CD14-positive monocyte (primary cell): ENCODE results near the gene WNT6. TPM values are rescaled to one million over a fixed set of nuclear protein-coding genes. Genes with fewer than 3 reads are reported as not detected.

Experiments used
- DNase-seq, 3 donors: peaks; one replicate each; pipeline ENCODE4 v3.0.0-alpha.2; 2011 to 2022
- H2AFZ ChIP-seq: 2 replicates; pipeline ENCODE4 v1.6.0; 2012; ENCODE audit warnings: mild to moderate bottlenecking, low read depth, low read length, inconsistent platforms; ENCODE audit not compliant: insufficient read depth, poor library complexity, severe bottlenecking
- H3K27ac ChIP-seq, 2 donors: 1 replicate in 1 of 2; 2 replicates in 1 of 2; pipeline ENCODE4 v1.5.1; 2012 to 2013; ENCODE audit warnings: low read length in 2 of 2, control low read depth in 1 of 2, inconsistent platforms in 1 of 2, low read depth in 1 of 2, mild to moderate bottlenecking in 1 of 2
- H3K27me3 ChIP-seq, 2 donors: one replicate each; pipeline versions ENCODE4 v1.6.0 to v1.6.1; 2011 to 2013; ENCODE audit warnings: low read length in 2 of 2; ENCODE audit not compliant: control insufficient read depth in 2 of 2, insufficient read depth in 2 of 2
- H3K36me3 ChIP-seq, 2 donors: replicated peaks in 1 of 2; 1 replicate in 1 of 2; 2 replicates in 1 of 2; pipeline versions ENCODE4 v1.5.1 to v1.6.1; 2012 to 2013; ENCODE audit warnings: low read length in 2 of 2, control low read depth in 1 of 2, inconsistent platforms in 1 of 2, mild to moderate bottlenecking in 1 of 2; ENCODE audit not compliant: insufficient read depth in 2 of 2, control insufficient read depth in 1 of 2
- H3K4me1 ChIP-seq, 2 donors: 1 replicate in 1 of 2; 2 replicates in 1 of 2; pipeline versions ENCODE4 v1.5.1 to v1.6.1; 2012 to 2013; ENCODE audit warnings: low read length in 2 of 2, control low read depth in 1 of 2, inconsistent platforms in 1 of 2, mild to moderate bottlenecking in 1 of 2, moderate library complexity in 1 of 2; ENCODE audit not compliant: insufficient read depth in 2 of 2, control insufficient read depth in 1 of 2
- H3K4me2 ChIP-seq: replicated peaks from 2 replicates; pipeline ENCODE3; 2012; ENCODE audit warnings: low read length, moderate library complexity, mild to moderate bottlenecking; ENCODE audit not compliant: poor library complexity, severe bottlenecking; ENCODE audit errors: extremely low read depth
- H3K4me3 ChIP-seq, 3 experiments: fragments of 200-600 bp in 1 of 3; sonication (generic) in 1 of 3; replicated peaks in 1 of 3; 1 replicate in 2 of 3; 2 replicates in 1 of 3; pipeline ENCODE4 v1.5.1; 2011 to 2013; ENCODE audit warnings: low read length in 3 of 3, mild to moderate bottlenecking in 3 of 3, control low read depth in 2 of 3, low read depth in 2 of 3, inconsistent platforms in 1 of 3, moderate library complexity in 1 of 3
- H3K79me2 ChIP-seq: 2 replicates; pipeline ENCODE4 v1.6.0; 2012; ENCODE audit warnings: mild to moderate bottlenecking, control low read depth, inconsistent platforms, low read length, moderate library complexity; ENCODE audit not compliant: insufficient read depth
- H3K9ac ChIP-seq: 2 replicates; pipeline ENCODE4 v1.6.0; 2017; ENCODE audit warnings: low read length, mild to moderate bottlenecking; ENCODE audit not compliant: insufficient read depth, poor library complexity, severe bottlenecking
- H3K9me3 ChIP-seq, 2 donors: replicated peaks in 1 of 2; 1 replicate in 1 of 2; 2 replicates in 1 of 2; pipeline versions ENCODE4 v1.5.1 to v1.6.1; 2012 to 2013; ENCODE audit warnings: low read length in 2 of 2, control low read depth in 1 of 2; ENCODE audit not compliant: control insufficient read depth in 1 of 2, insufficient read depth in 1 of 2
- H4K20me1 ChIP-seq: 2 replicates; pipeline ENCODE4 v1.6.0; 2012; ENCODE audit warnings: mild to moderate bottlenecking, low read length, control low read depth, moderate library complexity; ENCODE audit not compliant: insufficient read depth
- H3K27ac Mint-ChIP-seq, 7 donors: one replicate each; pipeline ENCODE4 v1.8.0; 2020; ENCODE audit warnings: mild to moderate bottlenecking in 7 of 7, mixed read lengths in 7 of 7, moderate library complexity in 6 of 7, inconsistent platforms in 2 of 7
- H3K27me3 Mint-ChIP-seq, 3 donors: one replicate each; pipeline ENCODE4 v1.8.0; 2021 to 2022; ENCODE audit warnings: low read depth in 3 of 3, mild to moderate bottlenecking in 3 of 3, mixed read lengths in 3 of 3, moderate library complexity in 3 of 3, inconsistent platforms in 1 of 3
- H3K36me3 Mint-ChIP-seq, 2 donors: one replicate each; pipeline ENCODE4 v1.8.0; 2020; ENCODE audit warnings: mixed read lengths in 2 of 2, inconsistent platforms in 1 of 2, mild to moderate bottlenecking in 1 of 2
- H3K4me1 Mint-ChIP-seq: one replicate; pipeline ENCODE4 v1.8.0; 2020; ENCODE audit warnings: mild to moderate bottlenecking, mixed read lengths
- H3K4me3 Mint-ChIP-seq, 2 donors: one replicate each; pipeline ENCODE4 v1.8.0; 2020; ENCODE audit warnings: mild to moderate bottlenecking in 2 of 2, mixed read lengths in 2 of 2, moderate library complexity in 1 of 2
- H3K9me3 Mint-ChIP-seq, 7 donors: one replicate each; pipeline ENCODE4 v1.8.0; 2020 to 2022; ENCODE audit warnings: mixed read lengths in 7 of 7, mild to moderate bottlenecking in 6 of 7, moderate library complexity in 6 of 7, inconsistent platforms in 2 of 7
- CTCF ChIP-seq: fragments of 200-600 bp; IDR thresholded peaks from one replicate; pipeline ENCODE4 v1.8.0; 2022; ENCODE audit warnings: antibody characterized with exemption, mild to moderate bottlenecking
- WGBS: methylation state at CpG from one replicate; pipeline ENCODE4 v1.1.5; 2013; ENCODE audit warnings: missing lambda C conversion rate; ENCODE audit not compliant: insufficient coverage; 5-methylcytosine and 5-hydroxymethylcytosine counted together
- intact Hi-C, 2 donors: fragments of 100-400 bp; cut with micrococcal nuclease; formaldehyde crosslinking; loops; one replicate each; pipeline versions ENCODE4 v1.15.0 to v1.15.1; 2023
- polyA plus RNA-seq, 3 donors: library from polyadenylated mRNA; depleted of rRNA in 1 of 3; unstranded in 2 of 3; stranded (reverse) in 1 of 3; fragments of 300-500 nt in 2 of 3; fragments of >200 nt in 1 of 3; fragmentation: Illumina TruSeq in 2 of 3; gene quantifications; 1 replicate in 2 of 3; 2 replicates in 1 of 3; pipeline ENCODE4 v1.2.3, GENCODE V29; 2012 to 2021

The WNT6 gene
- polyA plus RNA-seq, 3 donors = 0.27 to 0.65 (median 0.37) TPM

GRCh38 chr2:218880859-218881594 lies 21.4 kb downstream of the WNT6 start:
- H3K27ac ChIP-seq = no peak overlapping the region
- peaks cover 83 to 99% (median 84%) of the 10 kb centered on the region in 3 donors for H3K27me3 Mint-ChIP-seq
- peaks cover 21% of the 10 kb centered on the region for H3K4me1 Mint-ChIP-seq
- no peak overlapping the region for H2AFZ ChIP-seq
- H3K79me2 ChIP-seq = no peaks in the 10 kb centered on the region
- H4K20me1 ChIP-seq = no peaks in the 10 kb centered on the region
- H3K4me1 ChIP-seq = peaks cover 4 to 11% of the 10 kb centered on the region in 2 donors
- no peak for DNase-seq
- no peak for TF ChIP-seq CTCF
- H3K9me3 ChIP-seq = peaks cover 0 to 36% of the 10 kb centered on the region in 2 donors
- peak overlapping the region; percentile 60 to 80 for H3K4me3 Mint-ChIP-seq
- peaks cover 0 to 19% (median 8%) of the 10 kb centered on the region in 7 donors for H3K9me3 Mint-ChIP-seq
- H3K36me3 Mint-ChIP-seq = peaks cover 0 to 12% of the 10 kb centered on the region in 2 donors
- H3K36me3 ChIP-seq = no peaks in the 10 kb centered on the region
- intact Hi-C loops = no loop called here
- H3K4me3 ChIP-seq = no peak overlapping the region
- H3K9ac ChIP-seq = no peak overlapping the region
- H3K27ac Mint-ChIP-seq = peak overlapping the region in 1 of 7 donors; percentile 37
- peaks cover 67 to 95% of the 10 kb centered on the region in 2 donors for H3K27me3 ChIP-seq
- peak overlapping the region; percentile 42 for H3K4me2 ChIP-seq
- 12% methylated on average over 24 of the region's 24 CpGs for WGBS

GRCh38 chr2:218881744-218882460 lies 22.3 kb downstream of the WNT6 start:
- H2AFZ ChIP-seq = no peak overlapping the region
- intact Hi-C loops = no loop called here
- H3K27ac ChIP-seq = no peak overlapping the region
- H3K27ac Mint-ChIP-seq = no peak overlapping the region
- no peaks in the 10 kb centered on the region for H4K20me1 ChIP-seq
- H3K4me1 Mint-ChIP-seq = peaks cover 21% of the 10 kb centered on the region
- H3K4me1 ChIP-seq = peaks cover 4 to 11% of the 10 kb centered on the region in 2 donors
- TF ChIP-seq CTCF = no peak
- no peak overlapping the region for H3K4me3 ChIP-seq
- DNase-seq = no peak
- no peak overlapping the region for H3K9ac ChIP-seq
- no peaks in the 10 kb centered on the region for H3K79me2 ChIP-seq
- H3K4me3 Mint-ChIP-seq = peak overlapping the region in 1 of 2 donors; percentile 80
- H3K36me3 ChIP-seq = no peaks in the 10 kb centered on the region
- no peak overlapping the region for H3K4me2 ChIP-seq
- WGBS = 80% methylated on average over 11 of the region's 13 CpGs
- peaks cover 0 to 36% of the 10 kb centered on the region in 2 donors for H3K9me3 ChIP-seq
- peaks cover 62 to 87% of the 10 kb centered on the region in 2 donors for H3K27me3 ChIP-seq
- peaks cover 0 to 19% (median 8%) of the 10 kb centered on the region in 7 donors for H3K9me3 Mint-ChIP-seq
- H3K36me3 Mint-ChIP-seq = peaks cover 0 to 12% of the 10 kb centered on the region in 2 donors
- peaks cover 81 to 98% (median 82%) of the 10 kb centered on the region in 3 donors for H3K27me3 Mint-ChIP-seq
